GM18870 (cell line): ENCODE measurements around the gene DPM1.

Source experiments
- ATAC-seq: cut with Tn5 transposase; IDR thresholded peaks from one replicate; pipeline ENCODE4 v1.9.1; 2021; ENCODE audit warnings: moderate library complexity; ENCODE audit not compliant: unreplicated experiment

DPM1 gene

GRCh38 chr20:50900261-50900660, 58.1 kb downstream of the DPM1 start:
- ATAC-seq: no peak

GRCh38 chr20:50898475-50898874, 59.9 kb downstream of the DPM1 start:
- ATAC-seq: no peak

GRCh38 chr20:50895111-50895830, 63.1 kb downstream of the DPM1 start:
- no peak for ATAC-seq

- no peak for ATAC-seq
Measured at GRCh38 chr20:50893620-50894019, 64.7 kb downstream of the DPM1 start.

GRCh38 chr20:50892394-50892793, 65.9 kb downstream of the DPM1 start:
- no peak for ATAC-seq

- no peak for ATAC-seq
Measured at GRCh38 chr20:50891138-50891537, 67.2 kb downstream of the DPM1 start.

GRCh38 chr20:50887576-50887975, 70.8 kb downstream of the DPM1 start:
- ATAC-seq: no peak

GRCh38 chr20:50886184-50886790, 72.0 kb downstream of the DPM1 start:
- ATAC-seq: no peak

GRCh38 chr20:50885781-50886180, 72.6 kb downstream of the DPM1 start:
- no peak for ATAC-seq

GRCh38 chr20:50885068-50885467, 73.3 kb downstream of the DPM1 start:
- no peak for ATAC-seq
